CD4-positive, alpha-beta T cell (primary cell): ENCODE data around the gene KRTAP10-7. TPM values are rescaled to one million over a fixed set of nuclear protein-coding genes. Genes with fewer than 3 reads are reported as not detected.
"Not testable (repeated sequence)": the region's sequence is repeated elsewhere in the genome, so short reads cannot be mapped to it uniquely, and the experiment has no call there.

Experiments
- ATAC-seq: fragments of 200-7000 bp; cut with Tn5 transposase; one replicate; pipeline ENCODE4 v1.10.0; 2022; ENCODE audit warnings: mild to moderate bottlenecking; ENCODE audit not compliant: poor library complexity
- CTCF ChIA-PET: fragments of 350-600 bp; sonication (Branson Sonifier 250); formaldehyde crosslinking; loops from one replicate; lab custom pipeline; 2021; ENCODE audit warnings: antibody characterized with exemption, inconsistent platforms; lab: Charles Lee
- POLR2A ChIA-PET: fragments of 350-600 bp; sonication (Branson Sonifier 250); formaldehyde crosslinking; loops from one replicate; lab custom pipeline; 2021; ENCODE audit warnings: antibody characterized with exemption, inconsistent platforms; lab: Charles Lee
- DNase-seq, 14 experiments: peaks; one replicate each; pipeline ENCODE4 v3.0.0-alpha.2; 2013 to 2020; ENCODE audit warnings: mixed read lengths in 2 of 14
- H3K27ac ChIP-seq, 2 donors: one replicate each; pipeline versions ENCODE4 v1.5.1 to v1.7.0; 2013; ENCODE audit warnings: low read length in 2 of 2, low read depth in 1 of 2, mild to moderate bottlenecking in 1 of 2
- H3K27me3 ChIP-seq, 2 experiments: 1 replicate in 1 of 2; 2 replicates in 1 of 2; pipeline versions ENCODE4 v1.6.1 to v1.7.0; 2013; ENCODE audit warnings: low read length in 2 of 2, control low read depth in 1 of 2, mild to moderate bottlenecking in 1 of 2, moderate library complexity in 1 of 2; ENCODE audit not compliant: insufficient read depth in 2 of 2, control insufficient read depth in 1 of 2
- H3K36me3 ChIP-seq: one replicate; pipeline ENCODE4 v1.6.1; 2013; ENCODE audit warnings: low read length, control low read depth; ENCODE audit not compliant: insufficient read depth
- H3K4me1 ChIP-seq: one replicate; pipeline ENCODE4 v1.6.1; 2013; ENCODE audit warnings: low read length, control low read depth; ENCODE audit not compliant: insufficient read depth
- H3K4me3 ChIP-seq: one replicate; pipeline ENCODE4 v1.5.1; 2013; ENCODE audit warnings: mild to moderate bottlenecking, low read length, moderate library complexity
- H3K9me3 ChIP-seq, 2 experiments: 1 replicate in 1 of 2; 2 replicates in 1 of 2; pipeline versions ENCODE4 v1.6.1 to v1.7.0; 2013; ENCODE audit warnings: low read length in 2 of 2, mild to moderate bottlenecking in 2 of 2, control low read depth in 1 of 2, moderate library complexity in 1 of 2; ENCODE audit not compliant: control insufficient read depth in 1 of 2, insufficient read depth in 1 of 2
- H3K27ac Mint-ChIP-seq: one replicate; pipeline ENCODE4 v1.8.0; 2020; ENCODE audit warnings: mixed read lengths
- H3K27me3 Mint-ChIP-seq: one replicate; pipeline ENCODE4 v1.8.0; 2021; ENCODE audit warnings: mixed read lengths
- H3K36me3 Mint-ChIP-seq: one replicate; pipeline ENCODE4 v1.8.0; 2021; ENCODE audit warnings: low read depth, mixed read lengths
- H3K4me1 Mint-ChIP-seq: one replicate; pipeline ENCODE4 v1.8.0; 2021; ENCODE audit warnings: low read depth, mixed read lengths
- H3K4me3 Mint-ChIP-seq: one replicate; pipeline ENCODE4 v1.8.0; 2020; ENCODE audit warnings: mild to moderate bottlenecking, mixed read lengths
- H3K9me3 Mint-ChIP-seq: one replicate; pipeline ENCODE4 v1.8.0; 2020; ENCODE audit warnings: mixed read lengths
- intact Hi-C, 2 experiments: fragments of 100-400 bp; cut with DNase I in 1 of 2; cut with micrococcal nuclease in 1 of 2; formaldehyde crosslinking; loops; one replicate each; pipeline versions ENCODE4 v1.15.1 to v1.9.0; 2023 to 2025; cut with DNase I, micrococcal nuclease
- total RNA-seq, 174 experiments: library from RNA in 2 of 174; stranded (reverse) in 2 of 174; gene quantifications; one replicate each; pipeline ENCODE4 v1.2.3 and lab custom pipeline; 2021 to 2026
- TF ChIP-seq, protein P1 (sequence below): fragments of 200-600 bp; IDR thresholded peaks from one replicate; pipeline ENCODE4 v1.8.0; 2022; ENCODE audit warnings: antibody characterized with exemption, mild to moderate bottlenecking

KRTAP10-7 gene
- total RNA-seq, 2 experiments from 2014 or later = not detected

DNA sequence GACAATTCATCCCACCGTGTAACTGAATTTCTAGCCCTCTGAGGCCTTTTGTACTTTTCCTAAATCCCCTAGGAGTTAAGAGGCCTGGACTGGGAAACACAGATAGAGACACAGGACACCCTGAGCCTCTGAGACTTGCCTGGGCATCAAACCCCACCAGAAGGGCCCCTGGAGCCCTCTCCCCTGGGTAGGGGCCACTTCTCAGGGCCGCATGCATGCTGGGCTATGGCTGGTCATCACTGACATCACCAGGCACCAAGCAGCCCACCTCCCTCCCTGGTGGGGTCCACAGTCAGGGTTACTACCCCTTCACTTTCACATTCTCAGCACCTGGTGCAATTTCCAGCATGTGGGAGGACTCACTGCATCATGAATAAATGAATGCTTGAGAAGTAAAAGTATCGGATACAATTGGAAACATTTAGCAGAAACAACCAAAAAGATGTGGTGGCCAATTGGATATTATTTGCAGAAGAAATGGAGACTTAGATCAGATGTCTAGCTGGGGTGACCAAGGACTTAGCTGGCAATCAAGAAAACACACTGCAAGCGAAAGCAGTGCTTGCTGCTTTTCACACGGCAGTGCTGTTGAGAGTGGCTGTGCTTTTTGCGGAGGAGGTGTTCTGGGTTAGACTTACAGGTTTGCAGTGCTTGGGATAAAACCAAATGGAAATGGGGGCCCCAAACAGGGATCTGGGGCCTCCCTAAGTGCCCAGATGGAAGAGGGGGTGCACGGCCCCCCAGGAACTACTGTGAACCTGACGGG is 950 bp upstream of the KRTAP10-7 start:
- Mint-ChIP-seq H3K4me1 (no peaks in the 10 kb centered on the region), H3K9me3 (no peaks in the 10 kb centered on the region), H3K36me3 (no peaks in the 10 kb centered on the region), H3K27ac (no peak overlapping the region), H3K27me3 (no peaks in the 10 kb centered on the region), H3K4me3 (no peak overlapping the region)
- Histone ChIP-seq H3K4me1 (peaks cover 2% of the 10 kb centered on the region), H3K27me3 (no peaks in the 10 kb centered on the region), H3K36me3 (no peaks in the 10 kb centered on the region), H3K27ac (no peak overlapping the region), H3K9me3 (peaks cover 10 to 14% of the 10 kb centered on the region in 2 experiments), H3K4me3 (no peak overlapping the region)
- intact Hi-C loops = no loop called here
- TF ChIP-seq, protein P1, sequence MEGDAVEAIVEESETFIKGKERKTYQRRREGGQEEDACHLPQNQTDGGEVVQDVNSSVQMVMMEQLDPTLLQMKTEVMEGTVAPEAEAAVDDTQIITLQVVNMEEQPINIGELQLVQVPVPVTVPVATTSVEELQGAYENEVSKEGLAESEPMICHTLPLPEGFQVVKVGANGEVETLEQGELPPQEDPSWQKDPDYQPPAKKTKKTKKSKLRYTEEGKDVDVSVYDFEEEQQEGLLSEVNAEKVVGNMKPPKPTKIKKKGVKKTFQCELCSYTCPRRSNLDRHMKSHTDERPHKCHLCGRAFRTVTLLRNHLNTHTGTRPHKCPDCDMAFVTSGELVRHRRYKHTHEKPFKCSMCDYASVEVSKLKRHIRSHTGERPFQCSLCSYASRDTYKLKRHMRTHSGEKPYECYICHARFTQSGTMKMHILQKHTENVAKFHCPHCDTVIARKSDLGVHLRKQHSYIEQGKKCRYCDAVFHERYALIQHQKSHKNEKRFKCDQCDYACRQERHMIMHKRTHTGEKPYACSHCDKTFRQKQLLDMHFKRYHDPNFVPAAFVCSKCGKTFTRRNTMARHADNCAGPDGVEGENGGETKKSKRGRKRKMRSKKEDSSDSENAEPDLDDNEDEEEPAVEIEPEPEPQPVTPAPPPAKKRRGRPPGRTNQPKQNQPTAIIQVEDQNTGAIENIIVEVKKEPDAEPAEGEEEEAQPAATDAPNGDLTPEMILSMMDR = no peak
- ChIA-PET CTCF (interaction anchor here (0.7 kb wide), 1 partner anchor 58 kb away, joined by 3 read pairs; the partner anchor contains the start of gene KRTAP12-3), POLR2A (no interaction called here)
- no peak for DNase-seq
- no peak for ATAC-seq

DNA sequence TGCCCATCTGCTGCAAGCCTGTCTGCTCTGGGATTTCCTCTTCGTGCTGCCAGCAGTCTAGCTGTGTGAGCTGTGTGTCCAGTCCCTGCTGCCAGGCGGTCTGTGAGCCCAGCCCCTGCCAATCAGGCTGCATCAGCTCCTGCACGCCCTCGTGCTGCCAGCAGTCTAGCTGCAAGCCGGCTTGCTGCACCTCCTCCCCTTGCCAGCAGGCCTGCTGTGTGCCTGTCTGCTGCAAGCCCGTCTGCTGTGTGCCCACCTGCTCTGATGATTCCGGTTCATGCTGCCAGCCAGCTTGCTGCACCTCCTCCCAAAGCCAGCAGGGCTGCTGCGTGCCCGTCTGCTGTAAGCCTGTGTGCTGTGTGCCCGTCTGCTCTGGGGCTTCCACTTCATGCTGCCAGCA is 694 bp downstream of the KRTAP10-7 start:
- H3K4me1 Mint-ChIP-seq, H3K27me3 ChIP-seq, H3K27me3 Mint-ChIP-seq, H3K4me3 Mint-ChIP-seq, H3K27ac Mint-ChIP-seq, DNase-seq, H3K4me3 ChIP-seq, POLR2A ChIA-PET, intact Hi-C loops, H3K36me3 ChIP-seq, H3K27ac ChIP-seq, CTCF ChIA-PET, ATAC-seq, H3K36me3 Mint-ChIP-seq, H3K9me3 Mint-ChIP-seq, H3K4me1 ChIP-seq: not testable (repeated sequence)
- H3K9me3 ChIP-seq = peaks cover 10 to 14% of the 10 kb centered on the region in 2 experiments

DNA sequence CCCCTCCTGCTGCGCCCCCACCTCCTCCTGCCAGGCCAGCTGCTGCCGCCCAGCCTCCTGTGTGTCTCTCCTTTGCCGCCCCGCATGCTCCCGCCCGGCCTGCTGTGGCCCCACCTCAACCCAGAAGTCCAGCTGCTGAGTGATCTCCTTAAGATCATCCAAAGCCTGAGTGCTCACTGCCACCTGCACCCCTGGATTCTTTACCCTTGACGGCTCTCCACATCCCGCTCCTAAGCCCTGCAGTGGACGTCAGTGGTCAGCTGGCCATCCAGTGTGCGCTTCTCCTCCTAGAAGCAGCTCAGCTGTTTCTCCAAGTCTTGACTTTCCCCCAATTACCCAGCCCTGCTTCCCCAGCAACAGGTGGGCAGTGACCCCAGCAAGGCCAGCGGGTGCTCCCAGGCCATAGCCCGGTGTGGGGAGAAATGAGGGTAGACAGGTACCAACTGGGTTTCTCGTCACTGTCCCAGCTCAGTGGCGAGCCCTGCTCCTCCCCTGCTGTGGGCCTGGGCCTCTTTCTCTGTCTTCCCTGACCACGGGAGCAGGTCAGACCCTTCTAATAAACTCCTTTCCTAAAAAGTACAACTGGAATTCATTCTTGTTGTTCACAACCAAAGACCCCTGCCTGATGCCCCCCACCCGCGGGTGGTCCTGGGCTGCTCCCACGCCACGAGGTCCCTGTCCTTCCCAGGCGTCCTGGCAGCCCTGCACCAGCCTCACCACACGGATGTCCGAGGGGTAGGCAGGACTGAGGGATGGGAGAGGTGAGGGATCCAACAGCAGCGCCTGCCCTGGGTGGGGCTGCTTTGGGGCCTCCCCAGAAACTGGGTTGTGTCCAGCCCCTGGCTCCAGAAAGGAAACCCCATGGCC is 1.4 kb downstream of the KRTAP10-7 start:
- intact Hi-C loops = no loop called here
- Mint-ChIP-seq H3K27ac (no peak overlapping the region), H3K4me1 (no peaks in the 10 kb centered on the region), H3K36me3 (no peaks in the 10 kb centered on the region), H3K27me3 (peaks cover 4% of the 10 kb centered on the region), H3K4me3 (no peak overlapping the region), H3K9me3 (peaks cover 2% of the 10 kb centered on the region)
- Histone ChIP-seq H3K4me3 (no peak overlapping the region), H3K9me3 (peaks cover 10 to 14% of the 10 kb centered on the region in 2 experiments), H3K27ac (no peak overlapping the region), H3K27me3 (no peaks in the 10 kb centered on the region), H3K4me1 (peaks cover 2% of the 10 kb centered on the region), H3K36me3 (no peaks in the 10 kb centered on the region)
- DNase-seq (no peak), ATAC-seq (no peak)
- TF ChIP-seq, protein P1 = no peak
- POLR2A ChIA-PET = no interaction called here
- CTCF ChIA-PET = no interaction called here
